GM12875 (cell line): ENCODE results near the gene GALNT13.

Experiments used
- H3K4me3 ChIP-seq: one replicate; pipeline ENCODE4 v1.5.1; 2011; ENCODE audit warnings: low read depth, low read length, control low read depth
- TF ChIP-seq, protein P1 (sequence below): IDR thresholded peaks from 2 replicates; pipeline ENCODE4 v1.5.1; 2011; ENCODE audit warnings: low read depth, mild to moderate bottlenecking, control low read depth, inconsistent platforms, low read length, moderate library complexity, borderline replicate concordance; ENCODE audit not compliant: insufficient read depth

GALNT13 gene

GRCh38 chr2:154433010-154433409 is 561.3 kb downstream of the GALNT13 start:
- TF ChIP-seq, protein P1, sequence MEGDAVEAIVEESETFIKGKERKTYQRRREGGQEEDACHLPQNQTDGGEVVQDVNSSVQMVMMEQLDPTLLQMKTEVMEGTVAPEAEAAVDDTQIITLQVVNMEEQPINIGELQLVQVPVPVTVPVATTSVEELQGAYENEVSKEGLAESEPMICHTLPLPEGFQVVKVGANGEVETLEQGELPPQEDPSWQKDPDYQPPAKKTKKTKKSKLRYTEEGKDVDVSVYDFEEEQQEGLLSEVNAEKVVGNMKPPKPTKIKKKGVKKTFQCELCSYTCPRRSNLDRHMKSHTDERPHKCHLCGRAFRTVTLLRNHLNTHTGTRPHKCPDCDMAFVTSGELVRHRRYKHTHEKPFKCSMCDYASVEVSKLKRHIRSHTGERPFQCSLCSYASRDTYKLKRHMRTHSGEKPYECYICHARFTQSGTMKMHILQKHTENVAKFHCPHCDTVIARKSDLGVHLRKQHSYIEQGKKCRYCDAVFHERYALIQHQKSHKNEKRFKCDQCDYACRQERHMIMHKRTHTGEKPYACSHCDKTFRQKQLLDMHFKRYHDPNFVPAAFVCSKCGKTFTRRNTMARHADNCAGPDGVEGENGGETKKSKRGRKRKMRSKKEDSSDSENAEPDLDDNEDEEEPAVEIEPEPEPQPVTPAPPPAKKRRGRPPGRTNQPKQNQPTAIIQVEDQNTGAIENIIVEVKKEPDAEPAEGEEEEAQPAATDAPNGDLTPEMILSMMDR: no peak
- H3K4me3 ChIP-seq: no peak overlapping the region

- TF ChIP-seq, protein P1: no peak
- no peak overlapping the region for H3K4me3 ChIP-seq
Measured at GRCh38 chr2:154437104-154437503, 565.4 kb downstream of the GALNT13 start.

DNA sequence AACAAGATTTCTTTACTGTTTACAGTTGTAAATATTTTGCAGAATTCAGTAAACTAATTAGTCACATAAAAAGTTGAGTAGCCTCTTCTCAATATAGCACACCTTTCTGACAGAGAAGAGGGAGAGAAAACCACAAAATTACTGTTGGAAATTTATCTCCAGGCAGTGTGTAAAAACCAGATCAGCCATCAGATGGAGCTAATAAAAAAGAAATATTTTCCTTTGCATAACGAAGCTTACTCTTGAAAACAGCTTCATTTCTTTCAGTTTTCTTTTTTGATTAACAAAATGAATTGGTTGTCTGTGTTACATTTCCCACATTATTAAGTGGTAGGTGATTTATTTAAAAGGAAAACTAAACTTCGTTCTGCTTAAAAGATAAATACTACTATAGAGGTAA is 567.4 kb downstream of the GALNT13 start:
- no peak overlapping the region for H3K4me3 ChIP-seq
- TF ChIP-seq, protein P1: no peak

GRCh38 chr2:154443919-154444318 is 572.2 kb downstream of the GALNT13 start:
- no peak overlapping the region for H3K4me3 ChIP-seq
- TF ChIP-seq, protein P1: no peak

GRCh38 chr2:154446324-154446723 is 574.6 kb downstream of the GALNT13 start:
- TF ChIP-seq, protein P1: no peak
- no peak overlapping the region for H3K4me3 ChIP-seq

- H3K4me3 ChIP-seq: no peak overlapping the region
- TF ChIP-seq, protein P1: no peak
Measured at GRCh38 chr2:154447727-154448418, 576.2 kb downstream of the GALNT13 start.

DNA sequence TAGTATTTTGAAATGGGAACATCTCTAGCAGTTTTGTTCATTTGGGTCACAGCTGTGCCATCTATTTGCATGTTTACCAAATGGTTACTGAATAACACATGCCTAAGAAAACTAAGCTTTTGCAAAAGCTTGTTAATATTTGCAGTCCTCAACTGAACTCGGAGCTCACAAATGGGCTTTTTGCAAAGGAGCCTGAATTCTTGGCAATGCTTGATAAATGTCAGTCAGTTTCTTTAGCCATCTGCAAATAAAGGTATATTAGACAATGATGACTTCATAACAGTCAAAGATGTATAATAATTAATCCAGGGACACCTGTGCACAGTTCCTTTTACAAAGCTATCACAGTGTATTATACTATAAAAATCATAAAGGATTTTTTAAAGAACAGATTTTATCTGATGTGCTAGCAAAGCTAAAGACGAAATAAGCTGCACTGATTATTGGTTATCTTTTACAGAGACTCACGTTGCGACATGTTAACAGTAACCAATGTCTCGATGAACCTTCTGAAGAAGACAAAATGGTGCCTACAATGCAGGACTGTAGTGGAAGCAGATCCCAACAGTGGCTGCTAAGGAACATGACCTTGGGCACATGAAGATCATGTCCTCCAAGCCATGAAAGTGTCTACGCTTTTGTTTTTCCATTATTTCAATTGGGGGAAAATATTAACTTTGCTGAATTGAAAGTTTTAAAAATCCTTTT is 578.4 kb downstream of the GALNT13 start:
- H3K4me3 ChIP-seq: no peak overlapping the region
- TF ChIP-seq, protein P1: no peak
